C4-2B (cell line): ENCODE results near the gene UVSSA.

Experiments
- ZFX ChIP-seq: fragments of 450-650 bp; IDR thresholded peaks from 2 replicates; pipeline ENCODE4 v1.6.1; 2017
- TF ChIP-seq, protein P1 (sequence below): fragments of 450-650 bp; conservative IDR thresholded peaks from 2 replicates; pipeline ENCODE4 v1.5.1; 2017; ENCODE audit warnings: mild to moderate bottlenecking

DNA sequence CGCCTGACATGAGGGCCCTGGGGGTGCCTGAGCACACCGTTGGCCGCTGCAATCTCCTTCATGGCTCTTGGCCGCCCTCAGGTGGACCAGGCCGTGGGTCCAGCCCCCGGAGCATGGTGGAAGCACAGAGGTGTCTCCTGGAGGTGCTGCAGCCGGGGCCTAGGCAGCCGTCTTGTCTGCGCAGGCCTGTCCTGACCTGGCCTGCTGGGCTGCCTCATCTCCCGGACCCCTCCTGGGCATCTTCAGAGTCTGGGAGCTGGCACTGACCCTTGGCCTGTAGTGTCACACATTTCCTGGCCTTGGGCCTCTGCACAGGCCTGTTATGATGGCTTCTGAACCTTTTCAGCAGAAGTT is 20.9 kb downstream of the UVSSA start:
- TF ChIP-seq, protein P1, sequence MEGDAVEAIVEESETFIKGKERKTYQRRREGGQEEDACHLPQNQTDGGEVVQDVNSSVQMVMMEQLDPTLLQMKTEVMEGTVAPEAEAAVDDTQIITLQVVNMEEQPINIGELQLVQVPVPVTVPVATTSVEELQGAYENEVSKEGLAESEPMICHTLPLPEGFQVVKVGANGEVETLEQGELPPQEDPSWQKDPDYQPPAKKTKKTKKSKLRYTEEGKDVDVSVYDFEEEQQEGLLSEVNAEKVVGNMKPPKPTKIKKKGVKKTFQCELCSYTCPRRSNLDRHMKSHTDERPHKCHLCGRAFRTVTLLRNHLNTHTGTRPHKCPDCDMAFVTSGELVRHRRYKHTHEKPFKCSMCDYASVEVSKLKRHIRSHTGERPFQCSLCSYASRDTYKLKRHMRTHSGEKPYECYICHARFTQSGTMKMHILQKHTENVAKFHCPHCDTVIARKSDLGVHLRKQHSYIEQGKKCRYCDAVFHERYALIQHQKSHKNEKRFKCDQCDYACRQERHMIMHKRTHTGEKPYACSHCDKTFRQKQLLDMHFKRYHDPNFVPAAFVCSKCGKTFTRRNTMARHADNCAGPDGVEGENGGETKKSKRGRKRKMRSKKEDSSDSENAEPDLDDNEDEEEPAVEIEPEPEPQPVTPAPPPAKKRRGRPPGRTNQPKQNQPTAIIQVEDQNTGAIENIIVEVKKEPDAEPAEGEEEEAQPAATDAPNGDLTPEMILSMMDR: no peak
- no peak for TF ChIP-seq ZFX
